Measurements from ENCODE around the gene DGKI.

DGKI gene

DNA sequence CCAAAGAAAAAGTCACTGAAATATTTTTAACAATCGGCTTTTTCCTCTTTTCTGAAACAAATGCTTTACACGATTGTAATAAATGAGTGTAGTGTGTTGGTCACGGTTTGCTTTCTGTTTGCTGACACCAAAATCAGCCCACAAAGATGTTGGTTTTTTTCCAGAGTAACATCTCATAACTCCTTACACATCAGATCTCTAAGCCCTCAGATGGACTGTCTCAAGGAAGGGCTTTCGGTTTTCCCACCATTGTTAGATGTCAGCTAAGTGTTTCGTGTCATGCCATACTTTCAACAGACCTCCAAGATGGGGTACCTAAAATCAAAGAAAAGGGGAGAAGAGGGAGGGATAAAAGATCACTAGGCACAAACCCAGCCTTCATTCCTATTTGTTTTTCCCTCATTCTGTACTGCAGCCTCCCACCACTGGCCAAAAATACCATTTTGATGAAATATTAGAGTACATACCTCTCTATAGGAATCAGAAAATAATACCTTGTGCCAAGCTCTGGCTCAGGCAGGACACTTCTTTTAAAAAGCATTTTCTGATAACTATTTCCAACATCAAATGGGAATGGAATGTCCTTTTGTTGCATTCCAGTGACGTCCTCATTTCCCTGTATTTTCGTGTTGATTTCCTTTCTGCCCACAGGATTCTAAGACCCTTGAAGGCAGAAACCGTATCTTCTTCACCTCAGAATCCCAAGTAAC, 159.1 kb downstream of the DGKI start:
- Histone ChIP-seq H3K4me3 (no peak overlapping the region), H3K27ac (no peak overlapping the region), H3K9ac (no peak overlapping the region), H3K27me3 (no peaks in the 10 kb centered on the region), H3K4me1 (0 out of 2 replicates have a peak, but pooled peaks cover 5% of the 10 kb centered on the region), H3K36me3 (no peaks in the 10 kb centered on the region), H3K4me2 (no peak overlapping the region), H3K9me3 (no peaks in the 10 kb centered on the region), H4K20me1 (no peaks in the 10 kb centered on the region)
- TF ChIP-seq Cebpa-rat (IDR thresholded peaks at IDR 0.05), result no peak

DNA sequence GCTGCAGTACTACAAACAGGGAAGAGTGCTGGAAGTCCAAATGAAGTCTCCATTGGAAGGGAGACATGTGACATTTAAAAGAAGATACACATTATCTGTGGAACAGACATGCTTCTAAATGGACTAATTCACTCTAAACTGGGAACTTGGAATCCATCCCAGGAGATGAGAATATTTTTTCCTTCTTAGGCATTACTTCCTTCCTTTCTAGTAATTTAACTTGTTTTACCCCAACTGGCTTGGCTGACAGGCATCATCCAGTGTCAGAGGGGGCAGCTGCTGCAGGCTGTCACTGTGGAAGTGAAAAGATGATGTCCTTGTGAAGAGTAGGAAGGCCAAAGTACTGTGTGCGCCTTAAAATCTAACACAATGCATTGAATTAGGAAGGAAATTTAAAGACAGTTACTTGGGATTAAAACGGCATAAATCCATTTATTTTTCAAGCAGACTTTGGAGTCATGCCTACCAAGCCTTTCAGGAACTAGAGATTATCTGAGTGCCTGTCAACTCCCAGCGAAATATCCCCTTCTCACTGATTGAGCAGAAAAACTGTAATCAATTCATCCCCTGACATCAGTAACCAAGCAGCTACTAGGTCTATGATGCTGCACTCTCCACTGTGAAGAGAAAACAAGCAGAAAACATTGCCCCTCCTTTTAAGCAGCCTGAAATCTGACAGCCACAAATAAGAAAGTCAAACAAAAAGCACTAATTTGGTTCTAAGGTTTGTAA, 161.2 kb downstream of the DGKI start:
- no peak for TF ChIP-seq Cebpa-rat (IDR thresholded peaks at IDR 0.05)
- no peak overlapping the region for H3K9ac ChIP-seq
- no peaks in the 10 kb centered on the region for H3K27me3 ChIP-seq

DNA sequence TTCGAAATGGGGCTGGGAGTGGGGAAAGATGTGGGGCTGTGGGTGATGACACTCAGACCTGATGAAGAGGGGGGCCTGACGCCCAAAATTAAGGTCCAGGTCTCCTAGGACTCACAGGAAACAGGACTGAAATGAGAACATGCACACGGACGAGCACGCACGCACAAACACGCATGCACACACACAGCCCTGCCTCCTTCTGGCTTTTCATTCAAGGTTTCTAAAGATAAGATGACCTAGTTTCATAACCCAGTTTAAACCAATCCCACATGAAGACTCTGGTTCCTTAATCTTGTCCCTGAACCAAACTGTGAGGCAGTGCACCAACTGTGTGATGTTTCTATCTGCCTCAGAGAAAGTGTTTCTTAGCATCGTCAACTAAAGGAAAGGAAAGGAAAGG, 162.0 kb downstream of the DGKI start:
- Histone ChIP-seq H3K27me3 (no peaks in the 10 kb centered on the region), H3K27ac (no peak overlapping the region), H3K4me1 (0 out of 2 replicates have a peak, but pooled peaks cover 5% of the 10 kb centered on the region), H3K4me3 (no peak overlapping the region), H4K20me1 (no peaks in the 10 kb centered on the region), H3K4me2 (no peak overlapping the region), H3K9ac (no peak overlapping the region), H3K36me3 (no peaks in the 10 kb centered on the region), H3K9me3 (no peaks in the 10 kb centered on the region)
- TF ChIP-seq Cebpa-rat (IDR thresholded peaks at IDR 0.05), result no peak

More for the DNA sequence above, 161.2 kb downstream of the DGKI start:
- no peaks in the 10 kb centered on the region for H3K9me3 ChIP-seq
- H3K4me3 ChIP-seq, result no peak overlapping the region
- 0 out of 2 replicates have a peak, but pooled peaks cover 5% of the 10 kb centered on the region for H3K4me1 ChIP-seq
- no peaks in the 10 kb centered on the region for H4K20me1 ChIP-seq
- no peak overlapping the region for H3K27ac ChIP-seq
- H3K4me2 ChIP-seq, result no peak overlapping the region
- H3K36me3 ChIP-seq, result no peaks in the 10 kb centered on the region

DNA sequence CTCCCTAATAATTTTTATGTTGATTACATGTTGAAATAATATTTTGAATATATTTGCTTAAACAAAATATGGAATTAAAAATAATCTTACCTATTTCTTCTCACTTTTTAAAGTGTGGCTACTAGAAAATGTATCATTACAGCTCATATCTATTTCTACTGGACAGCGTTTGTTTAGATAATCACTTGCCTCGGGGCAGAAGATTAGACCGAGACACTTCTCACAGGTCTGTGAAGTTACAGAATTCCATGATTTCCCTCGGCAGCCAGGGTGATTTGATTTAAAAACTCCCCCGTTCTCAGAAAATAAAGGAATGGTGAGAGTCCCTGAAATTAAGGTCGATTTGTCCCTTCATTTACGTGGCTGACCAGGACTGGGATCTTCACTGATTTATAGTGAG, 162.5 kb downstream of the DGKI start:
- Histone ChIP-seq H3K9ac (no peak overlapping the region), H3K27ac (no peak overlapping the region), H3K27me3 (no peaks in the 10 kb centered on the region), H3K4me1 (0 out of 2 replicates have a peak, but pooled peaks cover 2% of the 10 kb centered on the region), H3K9me3 (no peaks in the 10 kb centered on the region), H3K4me3 (no peak overlapping the region), H4K20me1 (no peaks in the 10 kb centered on the region), H3K4me2 (no peak overlapping the region), H3K36me3 (no peaks in the 10 kb centered on the region)
- no peak for TF ChIP-seq Cebpa-rat (IDR thresholded peaks at IDR 0.05)

DNA sequence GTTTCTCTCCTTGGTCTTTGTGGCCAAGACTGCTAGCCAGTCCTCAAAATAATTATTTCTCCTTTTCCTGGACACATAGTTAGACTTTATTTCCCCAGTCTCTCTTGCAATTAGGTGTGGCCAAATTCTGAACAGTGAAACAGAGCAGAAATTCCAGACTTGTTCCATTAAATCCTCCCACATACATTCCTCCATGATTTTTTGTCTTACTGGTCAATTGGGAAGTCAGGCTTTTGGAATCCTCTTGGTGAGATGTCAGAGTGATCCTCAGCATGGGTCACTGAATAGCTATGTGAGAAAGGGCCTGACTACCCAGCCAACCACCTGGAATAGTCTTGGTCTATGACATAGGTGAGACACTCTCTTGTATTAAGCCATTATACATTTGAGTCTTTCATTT, 164.2 kb downstream of the DGKI start:
- no peaks in the 10 kb centered on the region for H3K9me3 ChIP-seq
- H3K27me3 ChIP-seq, result no peaks in the 10 kb centered on the region
- H3K4me3 ChIP-seq, result no peak overlapping the region
- no peak overlapping the region for H3K4me2 ChIP-seq
- TF ChIP-seq Cebpa-rat (IDR thresholded peaks at IDR 0.05), result no peak
- no peak overlapping the region for H3K27ac ChIP-seq
- no peaks in the 10 kb centered on the region for H4K20me1 ChIP-seq
- no peaks in the 10 kb centered on the region for H3K4me1 ChIP-seq
- no peak overlapping the region for H3K9ac ChIP-seq
- H3K36me3 ChIP-seq, result no peaks in the 10 kb centered on the region

DNA sequence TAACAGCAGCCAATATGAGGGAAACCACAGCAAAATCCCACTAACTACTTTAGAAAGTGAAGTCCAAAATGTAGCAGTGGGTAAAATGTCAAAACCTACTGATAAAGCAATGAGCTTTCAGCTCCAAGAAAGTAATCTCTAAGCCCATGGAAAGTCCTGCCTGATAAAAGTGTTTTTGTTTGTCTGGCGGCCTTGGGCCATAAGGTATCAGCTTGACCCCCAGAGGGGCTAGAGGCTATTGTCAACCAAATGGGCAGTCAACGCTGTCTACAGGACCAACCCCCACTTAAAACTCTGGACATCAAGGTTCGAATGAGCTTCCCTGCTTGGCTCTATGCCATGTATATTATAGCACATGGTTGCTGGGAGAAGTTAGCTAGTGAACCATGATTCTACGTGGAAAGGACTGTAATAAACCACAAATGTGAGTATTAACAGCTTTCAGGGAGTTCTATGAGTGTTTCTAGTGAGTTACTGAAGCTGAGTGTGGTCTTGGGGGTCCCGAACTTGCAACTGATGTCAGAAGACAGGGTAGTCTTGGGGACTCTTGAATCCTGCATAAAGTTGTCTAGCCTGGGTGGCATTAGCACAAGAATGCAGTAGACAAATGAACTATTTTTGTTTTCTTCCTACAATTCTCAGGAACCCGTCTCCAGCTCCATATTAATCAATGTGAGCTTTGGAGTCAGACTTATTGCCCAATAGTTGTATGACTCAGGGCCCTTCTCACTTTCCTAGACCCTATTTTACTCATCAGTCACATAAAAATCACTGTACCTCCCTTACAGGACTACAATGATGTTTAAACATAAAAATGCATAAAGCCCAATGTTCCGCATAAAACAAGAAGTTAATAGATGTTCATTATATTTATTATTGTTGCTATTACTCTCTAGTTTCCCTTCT, 164.9 kb downstream of the DGKI start:
- Histone ChIP-seq H3K9ac (no peak overlapping the region), H3K4me2 (no peak overlapping the region), H3K27ac (no peak overlapping the region), H4K20me1 (no peaks in the 10 kb centered on the region), H3K27me3 (no peaks in the 10 kb centered on the region), H3K4me1 (no peaks in the 10 kb centered on the region), H3K9me3 (no peaks in the 10 kb centered on the region), H3K36me3 (no peaks in the 10 kb centered on the region), H3K4me3 (no peak overlapping the region)
- no peak for TF ChIP-seq Cebpa-rat (IDR thresholded peaks at IDR 0.05)

DNA sequence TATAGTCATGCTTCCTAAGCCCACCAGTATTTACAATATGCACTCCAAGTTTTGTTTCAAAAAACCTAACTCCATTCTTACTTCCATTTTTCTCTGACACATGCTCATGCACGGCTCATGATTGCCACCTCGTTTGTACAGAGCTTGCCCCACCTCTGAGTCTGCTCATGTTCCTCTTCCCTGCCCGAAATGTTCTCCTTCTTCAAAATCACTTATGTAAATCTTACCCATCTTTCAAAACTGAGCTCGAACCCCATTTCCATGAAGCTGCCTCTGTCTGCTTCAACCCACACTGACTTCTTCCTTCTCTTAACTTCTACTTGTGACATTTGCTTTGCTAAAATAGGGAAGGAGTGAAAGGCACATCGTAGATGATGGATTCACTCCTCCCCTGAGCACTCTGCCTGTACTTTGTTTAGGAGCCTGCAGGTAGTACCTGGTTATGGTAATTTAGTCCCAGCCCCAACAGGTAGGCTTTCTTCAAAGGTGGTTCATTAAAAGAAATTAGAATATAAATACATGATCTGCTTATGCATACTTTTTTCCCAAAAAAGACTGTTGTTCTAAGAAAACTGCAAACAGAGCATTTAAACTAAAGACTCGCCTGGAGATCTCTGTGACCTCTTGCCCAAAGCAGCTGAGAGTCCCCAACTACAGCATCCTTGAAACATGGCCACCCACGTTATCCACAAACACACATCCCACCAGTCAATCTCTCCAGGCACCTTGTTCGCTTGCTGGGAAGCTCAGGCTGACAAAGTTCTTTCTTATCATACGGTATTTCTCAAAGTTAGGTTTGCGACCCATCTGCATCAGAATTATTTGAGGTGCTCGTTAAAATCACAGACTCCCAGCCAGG, 172.0 kb downstream of the DGKI start:
- Histone ChIP-seq H3K4me3 (no peak overlapping the region), H3K4me2 (no peak overlapping the region), H3K9me3 (no peaks in the 10 kb centered on the region), H3K4me1 (no peaks in the 10 kb centered on the region), H3K36me3 (no peaks in the 10 kb centered on the region), H4K20me1 (no peaks in the 10 kb centered on the region), H3K27ac (no peak overlapping the region), H3K27me3 (no peaks in the 10 kb centered on the region), H3K9ac (no peak overlapping the region)
- no peak for TF ChIP-seq Cebpa-rat (IDR thresholded peaks at IDR 0.05)

DNA sequence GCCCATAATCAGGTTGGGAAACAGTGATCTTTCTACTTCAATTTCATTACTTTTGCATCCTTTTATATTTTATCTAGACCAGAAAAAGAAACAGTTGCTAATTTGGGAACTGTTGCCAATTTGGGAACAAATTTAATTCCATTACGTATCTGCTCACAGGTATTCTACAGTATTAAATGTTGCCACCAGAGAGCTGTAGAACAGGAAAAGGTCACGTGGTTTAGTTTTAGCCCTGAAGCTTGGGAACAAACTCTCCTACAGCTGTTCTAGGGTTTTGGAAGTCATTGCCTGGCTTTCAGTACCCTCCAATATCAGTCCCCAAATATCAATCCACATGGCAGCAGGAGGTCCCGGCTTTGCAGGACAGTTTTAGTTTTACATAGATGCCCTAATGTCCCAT, 172.7 kb downstream of the DGKI start:
- H3K27me3 ChIP-seq, result no peaks in the 10 kb centered on the region
- H3K9ac ChIP-seq, result no peak overlapping the region
- no peaks in the 10 kb centered on the region for H3K36me3 ChIP-seq
- no peak for TF ChIP-seq Cebpa-rat (IDR thresholded peaks at IDR 0.05)
- H3K4me3 ChIP-seq, result no peak overlapping the region
- no peak overlapping the region for H3K27ac ChIP-seq
- no peaks in the 10 kb centered on the region for H3K9me3 ChIP-seq
- H3K4me2 ChIP-seq, result no peak overlapping the region
- no peaks in the 10 kb centered on the region for H4K20me1 ChIP-seq
- H3K4me1 ChIP-seq, result no peaks in the 10 kb centered on the region

DNA sequence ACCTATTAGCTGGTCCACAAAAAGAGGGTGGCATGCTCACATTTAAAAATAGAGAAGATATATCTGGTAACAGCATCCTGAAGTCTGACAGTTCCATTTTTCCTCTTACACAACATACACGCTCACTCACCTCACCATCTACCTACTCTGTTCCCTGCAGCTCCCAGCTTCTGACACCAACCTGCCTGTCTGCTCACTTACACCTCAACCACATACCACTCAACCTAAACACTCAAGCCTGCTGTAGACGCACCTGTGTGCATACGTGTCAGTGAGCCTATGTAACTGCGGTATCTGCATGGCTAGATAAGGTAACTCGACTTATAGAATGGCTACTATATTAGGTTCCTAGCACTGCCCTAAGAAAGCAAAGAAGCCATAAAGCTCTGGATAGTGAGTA, 174.9 kb downstream of the DGKI start:
- Histone ChIP-seq H3K4me2 (no peak overlapping the region), H3K4me3 (no peak overlapping the region), H3K9me3 (no peaks in the 10 kb centered on the region), H3K4me1 (no peaks in the 10 kb centered on the region), H4K20me1 (no peaks in the 10 kb centered on the region), H3K27me3 (no peaks in the 10 kb centered on the region), H3K9ac (no peak overlapping the region), H3K27ac (no peak overlapping the region), H3K36me3 (no peaks in the 10 kb centered on the region)
- TF ChIP-seq Cebpa-rat (IDR thresholded peaks at IDR 0.05), result no peak

Measured in BLaER1 (cell line).